Putamen (tissue), 1 donor: ENCODE data around the gene BRINP3.
"Not testable (repeated sequence)": the region's sequence is repeated elsewhere in the genome, so short reads cannot be mapped to it uniquely, and the experiment has no call there.

Experiments used
- DNase-seq: peaks from one replicate; pipeline ENCODE4 v3.0.0-alpha.2; 2016; ENCODE audit warnings: low spot score

Gene BRINP3

GRCh38 chr1:190179817-190180216, 297.8 kb downstream of the BRINP3 start:
- DNase-seq: no peak

GRCh38 chr1:190178827-190179226, 298.8 kb downstream of the BRINP3 start:
- DNase-seq: peak; percentile 13

- DNase-seq: no peak
Observed at GRCh38 chr1:190177555-190177954, 300.1 kb downstream of the BRINP3 start.

GRCh38 chr1:190176776-190177175, 300.9 kb downstream of the BRINP3 start:
- DNase-seq: no peak

GRCh38 chr1:190175320-190175719, 302.3 kb downstream of the BRINP3 start:
- no peak for DNase-seq

- no peak for DNase-seq
Observed at GRCh38 chr1:190172651-190173430, 304.8 kb downstream of the BRINP3 start.

- DNase-seq: no peak
Observed at GRCh38 chr1:190170321-190170720, 307.3 kb downstream of the BRINP3 start.

GRCh38 chr1:190169311-190170067, 308.2 kb downstream of the BRINP3 start:
- no peak for DNase-seq

- no peak for DNase-seq
Observed at GRCh38 chr1:190168893-190169280, 308.8 kb downstream of the BRINP3 start.

- no peak for DNase-seq
Observed at GRCh38 chr1:190168116-190168892, 309.4 kb downstream of the BRINP3 start.

GRCh38 chr1:190159146-190159545, 318.5 kb downstream of the BRINP3 start:
- DNase-seq: no peak

GRCh38 chr1:190154744-190155143, 322.9 kb downstream of the BRINP3 start:
- peak; percentile 29 for DNase-seq

GRCh38 chr1:190147616-190148015, 330.0 kb downstream of the BRINP3 start:
- no peak for DNase-seq

- DNase-seq: no peak
Observed at GRCh38 chr1:190144650-190145049, 333.0 kb downstream of the BRINP3 start.

- no peak for DNase-seq
Observed at GRCh38 chr1:190140644-190141043, 337.0 kb downstream of the BRINP3 start.

- no peak for DNase-seq
Observed at GRCh38 chr1:190138702-190139101, 339.0 kb downstream of the BRINP3 start.

GRCh38 chr1:190138266-190138665, 339.4 kb downstream of the BRINP3 start:
- DNase-seq: no peak

- DNase-seq: no peak
Observed at GRCh38 chr1:190129366-190129765, 348.3 kb downstream of the BRINP3 start.

- no peak for DNase-seq
Observed at GRCh38 chr1:190126728-190127127, 350.9 kb downstream of the BRINP3 start.

- DNase-seq: no peak
Observed at GRCh38 chr1:190124068-190124467, 353.6 kb downstream of the BRINP3 start.

- not testable (repeated sequence) for DNase-seq
Observed at GRCh38 chr1:190120564-190120963, 357.1 kb downstream of the BRINP3 start.

GRCh38 chr1:190119683-190120082, 358.0 kb downstream of the BRINP3 start:
- DNase-seq: no peak

- DNase-seq: no peak
Observed at GRCh38 chr1:190116921-190117320, 360.7 kb downstream of the BRINP3 start.
